Peyer's patch (tissue), 4 donors: ENCODE measurements around the gene SACS. TPM values are rescaled to one million over a fixed set of nuclear protein-coding genes. Genes with fewer than 3 reads are reported as not detected.
A peak's percentile ranks its signal among the peaks of the same experiment; 100 is the strongest.

Source experiments
- DNase-seq, 3 donors: peaks; one replicate each; pipeline ENCODE4 v3.0.0-alpha.2; 2017 to 2019
- H3K27ac ChIP-seq, 4 donors: fragments of 200-600 bp; sonication (generic); one replicate each; pipeline ENCODE4 v1.5.1; 2016 to 2019
- H3K27me3 ChIP-seq, 2 donors: fragments of 200-600 bp; sonication (generic); one replicate each; pipeline ENCODE4 v1.5.1; 2019
- H3K36me3 ChIP-seq, 3 donors: fragments of 200-600 bp; sonication (generic); one replicate each; pipeline ENCODE4 v1.5.1; 2016 to 2019
- H3K4me1 ChIP-seq, 4 donors: fragments of 200-600 bp; sonication (generic); one replicate each; pipeline ENCODE4 v1.5.1; 2016 to 2019
- H3K4me3 ChIP-seq, 4 donors: fragments of 200-600 bp; sonication (generic); 1 replicate in 3 of 4; 2 replicates in 1 of 4; pipeline ENCODE4 v1.5.1; 2016 to 2019; ENCODE audit warnings: mild to moderate bottlenecking in 1 of 4
- H3K9me3 ChIP-seq, 4 donors: fragments of 200-600 bp; sonication (generic); one replicate each; pipeline ENCODE4 v1.5.1; 2016 to 2019; ENCODE audit warnings: mild to moderate bottlenecking in 1 of 4
- CTCF ChIP-seq, 6 experiments: fragments of 450-650 bp in 4 of 6; fragments of 200-600 bp in 2 of 6; sonication (generic) in 1 of 6; IDR thresholded peaks; one replicate each; pipeline ENCODE4 v1.5.1; 2017 to 2019; ENCODE audit warnings: antibody characterized with exemption in 6 of 6, mild to moderate bottlenecking in 3 of 6, moderate library complexity in 1 of 6
- POLR2A ChIP-seq, 2 donors: fragments of 450-650 bp; IDR thresholded peaks; one replicate each; pipeline ENCODE4 v1.5.1; 2017; ENCODE audit warnings: antibody characterized with exemption in 2 of 2, mild to moderate bottlenecking in 2 of 2, moderate library complexity in 2 of 2
- total RNA-seq, 4 donors: library from RNA; depleted of rRNA; stranded (reverse); fragments of >200 nt; gene quantifications; one replicate each; pipeline ENCODE4 v1.1.0, GENCODE V29; 2016

Gene SACS
- total RNA-seq, 4 donors from 2014 or later: 5.4 to 49.5 (median 5.9) TPM

GRCh38 chr13:23377983-23378632 lies 55.4 kb downstream of the SACS start:
- peak in 2 of 3 donors; percentile 61 to 70 for DNase-seq

GRCh38 chr13:23377579-23377978 lies 55.9 kb downstream of the SACS start:
- TF ChIP-seq CTCF (IDR thresholded peaks at IDR 0.05) (no peak), POLR2A (IDR thresholded peaks at IDR 0.05) (no peak)
- H3K27me3 ChIP-seq: no peaks in the 10 kb centered on the region
- peak overlapping the region in 2 of 4 donors; percentile 28 to 67 for H3K27ac ChIP-seq
- H3K36me3 ChIP-seq: no peaks in the 10 kb centered on the region
- no peak overlapping the region for H3K4me3 ChIP-seq
- H3K9me3 ChIP-seq: no peaks in the 10 kb centered on the region
- no peak for DNase-seq
- H3K4me1 ChIP-seq: peaks cover 0 to 21% (median 6%) of the 10 kb centered on the region in 4 donors

More at GRCh38 chr13:23377983-23378632, 55.4 kb downstream of the SACS start:
- Histone ChIP-seq H3K4me1 (peaks cover 0 to 21% (median 6%) of the 10 kb centered on the region in 4 donors), H3K27ac (peak overlapping the region in 2 of 4 donors; percentile 28 to 67), H3K27me3 (no peaks in the 10 kb centered on the region), H3K36me3 (no peaks in the 10 kb centered on the region), H3K9me3 (no peaks in the 10 kb centered on the region), H3K4me3 (no peak overlapping the region)
- no peak for TF ChIP-seq CTCF (IDR thresholded peaks at IDR 0.05)
- TF ChIP-seq POLR2A (IDR thresholded peaks at IDR 0.05): no peak

GRCh38 chr13:23375001-23375971 lies 58.2 kb downstream of the SACS start:
- Histone ChIP-seq H3K27me3 (no peaks in the 10 kb centered on the region), H3K4me3 (peak overlapping the region; percentile 79 to 87 (median 84)), H3K27ac (peak overlapping the region; percentile 79 to 92 (median 84)), H3K9me3 (no peaks in the 10 kb centered on the region), H3K36me3 (peaks cover 0 to under 1% (median 0%) of the 10 kb centered on the region in 3 donors), H3K4me1 (peaks cover 0 to 21% (median 6%) of the 10 kb centered on the region in 4 donors)
- TF ChIP-seq CTCF (IDR thresholded peaks at IDR 0.05) (peak in 4 of 6 experiments; percentile 8 to 34 (median 30)), POLR2A (IDR thresholded peaks at IDR 0.05) (no peak)
- DNase-seq: peak; percentile 97 to 98 (median 98)

- no peaks in the 10 kb centered on the region for H3K9me3 ChIP-seq
- H3K27ac ChIP-seq: no peak overlapping the region
- TF ChIP-seq CTCF (IDR thresholded peaks at IDR 0.05) (no peak), POLR2A (IDR thresholded peaks at IDR 0.05) (no peak)
- H3K36me3 ChIP-seq: peaks cover 0 to 15% (median 0%) of the 10 kb centered on the region in 3 donors
- no peaks in the 10 kb centered on the region for H3K27me3 ChIP-seq
- DNase-seq: no peak
- H3K4me1 ChIP-seq: peaks cover 0 to 13% (median 3%) of the 10 kb centered on the region in 4 donors
- H3K4me3 ChIP-seq: no peak overlapping the region
These were observed 61.1 kb downstream of the SACS start for GRCh38 chr13:23372264-23372906.

GRCh38 chr13:23367907-23368306 lies 65.6 kb downstream of the SACS start:
- Histone ChIP-seq H3K4me1 (no peaks in the 10 kb centered on the region), H3K27me3 (no peaks in the 10 kb centered on the region), H3K9me3 (no peaks in the 10 kb centered on the region), H3K36me3 (peaks cover 0 to 40% (median 0%) of the 10 kb centered on the region in 3 donors), H3K4me3 (no peak overlapping the region), H3K27ac (no peak overlapping the region)
- no peak for DNase-seq
- TF ChIP-seq CTCF (IDR thresholded peaks at IDR 0.05) (no peak), POLR2A (IDR thresholded peaks at IDR 0.05) (no peak)
